ENCODE data around the gene KRTAP10-3. TPM values are rescaled to one million over a fixed set of nuclear protein-coding genes. Genes with fewer than 3 reads are reported as not detected.

Gene KRTAP10-3
- total and polyA plus RNA-seq, 2 experiments from 2014 or later: not detected

- Mint-ChIP-seq H3K9me3 (peaks cover 4% of the 10 kb centered on the region; the same call in 1 of the 3 replicates), H3K4me3 (no peak overlapping the region), H3K36me3 (ENCODE audit: low read depth) (no peaks in the 10 kb centered on the region), H3K27me3 (ENCODE audit: insufficient read depth, low read depth, poor library complexity) (peaks cover 6% of the 10 kb centered on the region), H3K27ac (no peak overlapping the region), H3K4me1 (peaks cover 3% of the 10 kb centered on the region; the same call in 2 of the 3 replicates)
- no peaks in the 10 kb centered on the region for H3K4me1 ChIP-seq (ENCODE audit: insufficient read depth)
- H3K36me3 ChIP-seq (ENCODE audit: insufficient read depth): no peaks in the 10 kb centered on the region
- no peaks in the 10 kb centered on the region for H3K79me2 ChIP-seq (replicated peaks; ENCODE audit: insufficient read depth)
- no peak overlapping the region for H3K4me2 ChIP-seq
- H3F3A ChIP-seq (replicated peaks; ENCODE audit: low read depth): no peaks in the 10 kb centered on the region
- H3K27me3 ChIP-seq (ENCODE audit: insufficient read depth): no peaks in the 10 kb centered on the region
- no peak for TF ChIP-seq ZNF462 (CRISPR knock-in tag; IDR thresholded peaks at IDR 0.05)
- TF ChIP-seq, protein P1, sequence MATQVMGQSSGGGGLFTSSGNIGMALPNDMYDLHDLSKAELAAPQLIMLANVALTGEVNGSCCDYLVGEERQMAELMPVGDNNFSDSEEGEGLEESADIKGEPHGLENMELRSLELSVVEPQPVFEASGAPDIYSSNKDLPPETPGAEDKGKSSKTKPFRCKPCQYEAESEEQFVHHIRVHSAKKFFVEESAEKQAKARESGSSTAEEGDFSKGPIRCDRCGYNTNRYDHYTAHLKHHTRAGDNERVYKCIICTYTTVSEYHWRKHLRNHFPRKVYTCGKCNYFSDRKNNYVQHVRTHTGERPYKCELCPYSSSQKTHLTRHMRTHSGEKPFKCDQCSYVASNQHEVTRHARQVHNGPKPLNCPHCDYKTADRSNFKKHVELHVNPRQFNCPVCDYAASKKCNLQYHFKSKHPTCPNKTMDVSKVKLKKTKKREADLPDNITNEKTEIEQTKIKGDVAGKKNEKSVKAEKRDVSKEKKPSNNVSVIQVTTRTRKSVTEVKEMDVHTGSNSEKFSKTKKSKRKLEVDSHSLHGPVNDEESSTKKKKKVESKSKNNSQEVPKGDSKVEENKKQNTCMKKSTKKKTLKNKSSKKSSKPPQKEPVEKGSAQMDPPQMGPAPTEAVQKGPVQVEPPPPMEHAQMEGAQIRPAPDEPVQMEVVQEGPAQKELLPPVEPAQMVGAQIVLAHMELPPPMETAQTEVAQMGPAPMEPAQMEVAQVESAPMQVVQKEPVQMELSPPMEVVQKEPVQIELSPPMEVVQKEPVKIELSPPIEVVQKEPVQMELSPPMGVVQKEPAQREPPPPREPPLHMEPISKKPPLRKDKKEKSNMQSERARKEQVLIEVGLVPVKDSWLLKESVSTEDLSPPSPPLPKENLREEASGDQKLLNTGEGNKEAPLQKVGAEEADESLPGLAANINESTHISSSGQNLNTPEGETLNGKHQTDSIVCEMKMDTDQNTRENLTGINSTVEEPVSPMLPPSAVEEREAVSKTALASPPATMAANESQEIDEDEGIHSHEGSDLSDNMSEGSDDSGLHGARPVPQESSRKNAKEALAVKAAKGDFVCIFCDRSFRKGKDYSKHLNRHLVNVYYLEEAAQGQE (IDR thresholded peaks at IDR 0.05; ENCODE audit: unreplicated experiment): no peak
- no peak for TF ChIP-seq ZNF331 (CRISPR knock-in tag; IDR thresholded peaks at IDR 0.05; ENCODE audit: low read depth)
- no peak for TF ChIP-seq JUNB (IDR thresholded peaks at IDR 0.05; ENCODE audit: unreplicated experiment)
- TF ChIP-seq STAT1 (IDR thresholded peaks at IDR 0.05; ENCODE audit: unreplicated experiment): no peak
- TF ChIP-seq CTCF (conservative IDR thresholded peaks at IDR 0.05; ENCODE audit: low read depth in 2 of 2): no peak
- no peak for TF ChIP-seq EZH2 (IDR thresholded peaks at IDR 0.05; ENCODE audit: low read depth, unreplicated experiment)
- TF ChIP-seq CREB1 (CRISPR knock-in tag; IDR thresholded peaks at IDR 0.05; ENCODE audit: low read depth): no peak
- TF ChIP-seq, protein P2, sequence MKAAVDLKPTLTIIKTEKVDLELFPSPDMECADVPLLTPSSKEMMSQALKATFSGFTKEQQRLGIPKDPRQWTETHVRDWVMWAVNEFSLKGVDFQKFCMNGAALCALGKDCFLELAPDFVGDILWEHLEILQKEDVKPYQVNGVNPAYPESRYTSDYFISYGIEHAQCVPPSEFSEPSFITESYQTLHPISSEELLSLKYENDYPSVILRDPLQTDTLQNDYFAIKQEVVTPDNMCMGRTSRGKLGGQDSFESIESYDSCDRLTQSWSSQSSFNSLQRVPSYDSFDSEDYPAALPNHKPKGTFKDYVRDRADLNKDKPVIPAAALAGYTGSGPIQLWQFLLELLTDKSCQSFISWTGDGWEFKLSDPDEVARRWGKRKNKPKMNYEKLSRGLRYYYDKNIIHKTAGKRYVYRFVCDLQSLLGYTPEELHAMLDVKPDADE (IDR thresholded peaks at IDR 0.05): no peak
- TF ChIP-seq EZH2phosphoT487 (IDR thresholded peaks at IDR 0.05; ENCODE audit: unreplicated experiment): no peak
- TF ChIP-seq NANOG (IDR thresholded peaks at IDR 0.05; ENCODE audit: borderline replicate concordance): no peak
- TF ChIP-seq POLR2AphosphoS5 (IDR thresholded peaks at IDR 0.05; ENCODE audit: low read depth): no peak
- TF ChIP-seq ZNF114 (CRISPR knock-in tag; IDR thresholded peaks at IDR 0.05): no peak
- ATAC-seq (no peak), DNase-seq (ENCODE audit: low spot score) (no peak)
- no peak overlapping the region for H3K4me3 ChIP-seq
- H3K27ac ChIP-seq (ENCODE audit: low read depth): no peak overlapping the region
- no peak overlapping the region for H2AFZ ChIP-seq
- no peaks in the 10 kb centered on the region for H4K20me1 ChIP-seq (replicated peaks; ENCODE audit: insufficient read depth)
- H3K9me2 ChIP-seq (ENCODE audit: insufficient read depth): 0 out of 2 replicates have a peak, but pooled peaks cover 2% of the 10 kb centered on the region
Observed at GRCh38 chr21:44530221-44530902, 28.2 kb downstream of the KRTAP10-3 start.

Data from GM23338 (cell line).